ENCODE measurements around the gene SLC51A.
"Not testable (repeated sequence)": the region's sequence is repeated elsewhere in the genome, so short reads cannot be mapped to it uniquely, and the experiment has no call there.

The SLC51A gene

GRCh38 chr3:196216089-196216564, at the start of gene SLC51A:
TSS of gene SLC51A (plus strand) at chr3:196216534. CDS start at chr3:196216713, 179 bp downstream.
- no peak for DNase-seq (ENCODE audit: low spot score)

GRCh38 chr3:196166741-196167140, 49.6 kb upstream of the SLC51A start:
- no peak for DNase-seq (ENCODE audit: low spot score)

- DNase-seq (ENCODE audit: low spot score) = no peak
Measured at GRCh38 chr3:196168808-196169391, 47.4 kb upstream of the SLC51A start.

- DNase-seq (ENCODE audit: low spot score) = no peak
Measured at GRCh38 chr3:196169836-196170240, 46.5 kb upstream of the SLC51A start.

GRCh38 chr3:196170296-196170695, 46.0 kb upstream of the SLC51A start:
- DNase-seq (ENCODE audit: low spot score) = not testable (repeated sequence)

GRCh38 chr3:196174652-196175051, 41.7 kb upstream of the SLC51A start:
- DNase-seq (ENCODE audit: low spot score) = no peak

- no peak for DNase-seq (ENCODE audit: low spot score)
Measured at GRCh38 chr3:196175116-196175625, 41.2 kb upstream of the SLC51A start.

- no peak for DNase-seq (ENCODE audit: low spot score)
Measured at GRCh38 chr3:196175722-196176121, 40.6 kb upstream of the SLC51A start.

- no peak for DNase-seq (ENCODE audit: low spot score)
Measured at GRCh38 chr3:196177567-196177966, 38.8 kb upstream of the SLC51A start.

GRCh38 chr3:196177967-196178366, 38.4 kb upstream of the SLC51A start:
- DNase-seq (ENCODE audit: low spot score) = no peak

GRCh38 chr3:196178993-196179379, 37.3 kb upstream of the SLC51A start:
- DNase-seq (ENCODE audit: low spot score) = no peak

GRCh38 chr3:196179380-196180308, 36.7 kb upstream of the SLC51A start:
- DNase-seq (ENCODE audit: low spot score) = no peak

- no peak for DNase-seq (ENCODE audit: low spot score)
Measured at GRCh38 chr3:196180346-196180745, 36.0 kb upstream of the SLC51A start.

- no peak for DNase-seq (ENCODE audit: low spot score)
Measured at GRCh38 chr3:196181127-196181546, 35.2 kb upstream of the SLC51A start.

GRCh38 chr3:196184169-196184432, 32.2 kb upstream of the SLC51A start:
- not testable (repeated sequence) for DNase-seq (ENCODE audit: low spot score)

GRCh38 chr3:196184881-196185280, 31.5 kb upstream of the SLC51A start:
- DNase-seq (ENCODE audit: low spot score) = no peak

GRCh38 chr3:196186651-196187573, 29.4 kb upstream of the SLC51A start:
- no peak for DNase-seq (ENCODE audit: low spot score)

GRCh38 chr3:196189566-196190347, 26.6 kb upstream of the SLC51A start:
- DNase-seq (ENCODE audit: low spot score) = no peak

- DNase-seq (ENCODE audit: low spot score) = no peak
Measured at GRCh38 chr3:196192036-196192523, 24.3 kb upstream of the SLC51A start.

- DNase-seq (ENCODE audit: low spot score) = no peak
Measured at GRCh38 chr3:196192524-196193051, 23.7 kb upstream of the SLC51A start.
